Measurements from ENCODE around the gene TSBP1. TPM values are rescaled to one million over a fixed set of nuclear protein-coding genes. Genes with fewer than 3 reads are reported as not detected.

TSBP1 gene
- total and polyA plus RNA-seq, 2 of the 13 experiments (the other 11 are each of a cell fraction or from before 2014, with no cell fraction given), result not detected

GRCh38 chr6:32244946-32245398, 126.7 kb downstream of the TSBP1 start (continued):
- peak; percentile 19; the same call in 1 of the 2 replicates for TF ChIP-seq ZNF687 (CRISPR knock-in tag; IDR thresholded peaks at IDR 0.05)
- peak; percentile 71; the same call in 1 of the 2 replicates for TF ChIP-seq KDM2A (CRISPR knock-in tag; IDR thresholded peaks at IDR 0.05; ENCODE audit: borderline replicate concordance, low read depth)
- TF ChIP-seq CTCF (CRISPR knock-in tag; IDR thresholded peaks at IDR 0.05), result peak; percentile 92
- 0 out of 2 replicates have a peak, but pooled peaks have one; percentile 32 for TF ChIP-seq ZGPAT (CRISPR knock-in tag; IDR thresholded peaks at IDR 0.05)
- no peak for TF ChIP-seq ZBTB40 (IDR thresholded peaks at IDR 0.05)
- TF ChIP-seq ZBTB40 (CRISPR knock-in tag; IDR thresholded peaks at IDR 0.05), result no peak
- no peak for TF ChIP-seq THAP7 (CRISPR knock-in tag; IDR thresholded peaks at IDR 0.05)
- TF ChIP-seq ZBTB20 (CRISPR knock-in tag; IDR thresholded peaks at IDR 0.05; ENCODE audit: borderline replicate concordance, low read depth), result no peak
- no peak for TF ChIP-seq HNRNPH1 (optimal IDR thresholded peaks at IDR 0.05; ENCODE audit: low read depth, low read length)
- no peak for TF ChIP-seq JARID2 (CRISPR knock-in tag; IDR thresholded peaks at IDR 0.05; ENCODE audit: insufficient replicate concordance)

Data from HepG2 (cell line).